Measurements from ENCODE around the gene KCNG2. TPM values are rescaled to one million over a fixed set of nuclear protein-coding genes. Genes with fewer than 3 reads are reported as not detected.

The KCNG2 gene
- total and polyA plus RNA-seq, 2 of the 8 experiments (the other 6 are each of a cell fraction or from before 2014, with no cell fraction given): 0.19 to 0.74 TPM

DNA sequence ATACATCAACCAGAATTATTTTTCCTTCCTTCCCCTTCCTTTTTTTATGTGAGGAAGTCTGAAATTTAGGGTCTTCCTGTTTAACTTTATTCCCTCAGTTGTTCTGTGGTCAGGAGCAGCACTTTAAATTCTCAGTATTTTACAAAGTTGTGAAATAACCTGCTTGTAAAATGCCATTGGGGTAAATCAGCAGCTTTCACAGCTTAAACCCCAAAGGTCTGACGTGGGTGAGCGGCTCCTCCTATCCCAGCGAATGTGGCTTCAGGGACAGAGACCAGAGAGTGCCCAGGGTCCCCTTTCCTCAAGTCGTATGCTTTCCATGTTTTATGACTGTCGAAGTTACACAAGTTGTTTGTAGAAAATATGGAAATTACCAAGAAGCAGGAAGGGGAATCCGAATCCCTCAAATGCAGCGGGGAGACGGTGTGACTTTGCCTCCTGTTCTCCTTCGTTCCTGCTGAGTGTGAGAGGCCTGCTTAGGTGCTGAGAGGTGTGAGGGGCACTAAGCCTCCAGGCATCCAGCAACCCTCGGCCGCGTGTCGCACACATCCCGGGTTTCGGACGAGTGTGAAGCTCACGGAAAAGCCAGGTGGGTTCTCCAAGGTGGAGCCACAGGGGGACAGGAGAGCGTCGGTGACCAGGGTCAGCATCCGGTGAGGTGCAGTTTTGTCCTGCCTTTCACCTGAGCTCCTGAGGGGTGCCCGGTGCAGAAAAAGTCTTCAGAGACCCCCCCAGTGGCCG lies 10.8 kb upstream of the KCNG2 start:
- H2BK120ac ChIP-seq (replicated peaks; ENCODE audit: low read depth, low read length): no peak overlapping the region
- CTCF ChIA-PET (ENCODE audit: partially characterized antibody): interaction anchor here (0.9 kb wide), 1 partner anchor 9 kb away, joined by 3 read pairs; no protein-coding TSS in a partner anchor
- no peak for FAIRE-seq
- 0 out of 2 replicates have a peak, but pooled peaks have one; percentile 30 for TF ChIP-seq E2F6 (IDR thresholded peaks at IDR 0.05)
- no peak for TF ChIP-seq CHD2 (IDR thresholded peaks at IDR 0.05; ENCODE audit: low read length)

More for the DNA sequence above, 10.8 kb upstream of the KCNG2 start:
- WGBS, 2 experiments (ENCODE audit: extremely low coverage in 1 of 2, insufficient coverage in 1 of 2, insufficient read length in 1 of 2, insufficient replicate concordance in 2 of 2, low coverage in 1 of 2, low lambda C conversion rate in 2 of 2, missing lambda C conversion rate in 1 of 2): 90% methylated on average over 22 of the region's 22 CpGs; no CpG with 5 or more reads in 1 of the 2 experiments
- POLR2A ChIA-PET (ENCODE audit: partially characterized antibody): no interaction called here
- Histone ChIP-seq H4K91ac (replicated peaks; ENCODE audit: insufficient read length, low read length) (no peak overlapping the region), H2AFZ (ENCODE audit: low read length) (no peak overlapping the region), H3K79me2 (ENCODE audit: control insufficient read depth in 1 of 2, insufficient read depth in 2 of 2, low read length in 2 of 2) (no peaks in the 10 kb centered on the region), H2BK5ac (ENCODE audit: low read depth, low read length) (no peak overlapping the region), H3K9ac (replicated peaks in 1 of 4; ENCODE audit: extremely low read depth in 1 of 4, low read depth in 3 of 4, low read length in 3 of 4) (no peak overlapping the region), H3K18ac (ENCODE audit: extremely low read depth, low read length) (no peak overlapping the region), H4K20me1 (replicated peaks in 1 of 2; ENCODE audit: control insufficient read depth in 1 of 2, insufficient read depth in 2 of 2, low read length in 2 of 2) (peaks cover 0 to 5% of the 10 kb centered on the region in 2 experiments), H3K36me3 (ENCODE audit: control insufficient read depth in 2 of 4, insufficient read depth in 4 of 4, low read length in 3 of 4) (no peaks in the 10 kb centered on the region; a peak in 1 of 8 replicates), H3K14ac (ENCODE audit: insufficient read length) (no peak overlapping the region), H3K79me1 (ENCODE audit: low read depth, low read length) (peaks cover 4% of the 10 kb centered on the region; the same call in 1 of the 2 replicates), H3K23me2 (ENCODE audit: low read depth, low read length) (peaks cover 8% of the 10 kb centered on the region), H3K23ac (ENCODE audit: insufficient read length) (no peak overlapping the region), H2BK15ac (ENCODE audit: low read length) (no peak overlapping the region), H3K4me1 (replicated peaks in 1 of 4; ENCODE audit: control insufficient read depth in 3 of 4, insufficient read depth in 4 of 4, low read length in 3 of 4) (peaks cover 0 to 5% (median 1%) of the 10 kb centered on the region in 4 experiments; a peak in 2 of 7 replicates), H3K27me3 (replicated peaks in 1 of 4; ENCODE audit: control insufficient read depth in 3 of 4, extremely low read depth in 1 of 4, insufficient read depth in 3 of 4, low read length in 3 of 4) (peaks cover 19 to 44% (median 41%) of the 10 kb centered on the region in 4 experiments), H2AK5ac (ENCODE audit: low read depth, low read length) (no peak overlapping the region), H2BK12ac (ENCODE audit: low read depth, low read length) (no peak overlapping the region), H2BK20ac (ENCODE audit: low read length) (no peak overlapping the region), H4K8ac (ENCODE audit: extremely low read depth, insufficient read depth, low read length) (no peak overlapping the region), H3K4me3 (ENCODE audit: extremely low read depth in 1 of 4, insufficient read depth in 2 of 4, low read depth in 3 of 4, low read length in 4 of 4) (no peak overlapping the region), H3K4ac (replicated peaks; ENCODE audit: insufficient read length, low read depth, low read length) (no peak overlapping the region), H4K5ac (ENCODE audit: insufficient read length, low read depth, low read length) (no peak overlapping the region), H3K27ac (ENCODE audit: low read depth, low read length) (no peak overlapping the region), H3K4me2 (ENCODE audit: insufficient read depth in 1 of 2, low read depth in 2 of 2, low read length in 2 of 2) (no peak overlapping the region), H3K9me3 (ENCODE audit: insufficient read depth in 2 of 2, low read depth in 1 of 2, low read length in 1 of 2) (no peaks in the 10 kb centered on the region; a peak in 1 of 4 replicates), H3K56ac (replicated peaks; ENCODE audit: insufficient read length, low read depth, low read length) (no peak overlapping the region)
- DNase-seq (ENCODE audit: low read depth in 1 of 2, low spot score in 2 of 2): peak in 1 of 2 experiments; percentile 41

All from H1 (cell line).